Mucosa of descending colon (tissue), 3 donors: ENCODE data around the gene SH3RF3. TPM values are rescaled to one million over a fixed set of nuclear protein-coding genes. Genes with fewer than 3 reads are reported as not detected.

Experiments
- ATAC-seq: fragments of 200-7000 bp; cut with Tn5 transposase; one replicate; pipeline ENCODE4 v1.9.1; 2020; ENCODE audit warnings: mild to moderate bottlenecking, moderate library complexity
- DNase-seq, 3 donors: peaks; one replicate each; pipeline ENCODE4 v3.0.0-alpha.2; 2020
- H3K36me3 ChIP-seq: fragments of 200-600 bp; one replicate; pipeline ENCODE4 v1.8.0; 2021; ENCODE audit warnings: low read depth, mild to moderate bottlenecking
- H3K4me1 ChIP-seq: fragments of 200-600 bp; one replicate; pipeline ENCODE4 v1.8.0; 2021; ENCODE audit warnings: low read depth, mild to moderate bottlenecking
- H3K4me3 ChIP-seq: fragments of 200-600 bp; one replicate; pipeline ENCODE4 v1.8.0; 2021; ENCODE audit warnings: mild to moderate bottlenecking
- H3K9me3 ChIP-seq: fragments of 200-600 bp; one replicate; pipeline ENCODE4 v1.8.0; 2021; ENCODE audit warnings: mild to moderate bottlenecking
- CTCF ChIP-seq: fragments of 200-600 bp; IDR thresholded peaks from one replicate; pipeline ENCODE4 v1.8.0; 2022; ENCODE audit warnings: antibody characterized with exemption, mild to moderate bottlenecking
- intact Hi-C, 2 donors: fragments of 100-400 bp; cut with DNase I in 1 of 2; cut with micrococcal nuclease in 1 of 2; formaldehyde crosslinking; loops; one replicate each; pipeline versions ENCODE4 v1.11.0 to v1.11.1; 2022; cut with DNase I, micrococcal nuclease
- total RNA-seq, 3 donors: library from RNA; stranded (reverse); fragmentation: NEBNext Ultra II Directional in 2 of 3; extraction: Animal tissue kit (Norgen Biotek cat#: 25700) in 2 of 3; gene quantifications; one replicate each; pipeline versions ENCODE4 v1.2.1 to v1.2.4, GENCODE V29; 2021 to 2023
- donor health status: DM: no; HTN: no; CAD: no; lungs with moderate emphysema.
- donor health status: DM: no; HTN: no; CAD: no.
- donor health status: DM: no; HTN: yes; CAD: no.

SH3RF3 gene
- total RNA-seq, 3 donors from 2014 or later: 1.9 to 3.7 (median 3.0) TPM

- Histone ChIP-seq H3K4me3 (no peak overlapping the region), H3K9me3 (no peaks in the 10 kb centered on the region), H3K4me1 (no peaks in the 10 kb centered on the region), H3K36me3 (no peaks in the 10 kb centered on the region)
- no peak for TF ChIP-seq CTCF
- DNase-seq (no peak), ATAC-seq (no peak)
- intact Hi-C loops: no loop called here
Measured at GRCh38 chr2:109282865-109283264, 153.9 kb downstream of the SH3RF3 start.

DNA sequence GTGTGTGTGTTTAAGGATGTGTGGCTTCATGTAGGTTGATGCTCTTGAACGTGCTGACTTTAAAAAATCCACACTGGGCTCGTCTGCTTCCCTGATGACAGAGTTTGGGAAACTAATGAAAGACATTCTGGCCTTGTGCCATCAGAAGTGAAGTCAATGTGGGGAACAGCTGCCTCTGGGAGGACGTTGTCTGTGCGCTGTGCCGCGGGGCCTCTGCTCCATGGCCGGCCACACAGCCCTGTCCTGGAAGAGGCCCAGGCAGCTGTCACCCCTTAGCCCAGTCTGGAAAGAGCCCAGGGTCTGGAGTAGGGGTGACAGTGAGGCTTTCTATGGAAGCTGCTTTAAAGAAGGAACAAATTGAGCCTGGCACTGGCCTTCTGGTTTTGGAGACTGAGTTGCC lies 155.8 kb downstream of the SH3RF3 start:
- H3K36me3 ChIP-seq: no peaks in the 10 kb centered on the region
- no peak for TF ChIP-seq CTCF
- H3K9me3 ChIP-seq: no peaks in the 10 kb centered on the region
- DNase-seq: peak in 1 of 3 donors; percentile 18
- ATAC-seq: peak; percentile 37
- H3K4me1 ChIP-seq: no peaks in the 10 kb centered on the region
- H3K4me3 ChIP-seq: no peak overlapping the region
- intact Hi-C loops: no loop called here

- TF ChIP-seq CTCF: no peak
- H3K4me3 ChIP-seq: no peak overlapping the region
- H3K4me1 ChIP-seq: no peaks in the 10 kb centered on the region
- ATAC-seq (no peak), DNase-seq (no peak)
- intact Hi-C loops: no loop called here
- no peaks in the 10 kb centered on the region for H3K9me3 ChIP-seq
- H3K36me3 ChIP-seq: no peaks in the 10 kb centered on the region
Measured at GRCh38 chr2:109285244-109285651, 156.2 kb downstream of the SH3RF3 start.

- Histone ChIP-seq H3K4me3 (no peak overlapping the region), H3K36me3 (no peaks in the 10 kb centered on the region), H3K4me1 (no peaks in the 10 kb centered on the region), H3K9me3 (no peaks in the 10 kb centered on the region)
- intact Hi-C loops: no loop called here
- no peak for TF ChIP-seq CTCF
- ATAC-seq (no peak), DNase-seq (no peak)
Measured at GRCh38 chr2:109287413-109287812, 158.4 kb downstream of the SH3RF3 start.

- no peaks in the 10 kb centered on the region for H3K9me3 ChIP-seq
- H3K36me3 ChIP-seq: no peaks in the 10 kb centered on the region
- H3K4me1 ChIP-seq: no peaks in the 10 kb centered on the region
- DNase-seq (no peak), ATAC-seq (no peak)
- no peak overlapping the region for H3K4me3 ChIP-seq
- intact Hi-C loops: no loop called here
- TF ChIP-seq CTCF: no peak
Measured at GRCh38 chr2:109287838-109288237, 158.8 kb downstream of the SH3RF3 start.
